ENCODE data around the gene ZZZ3. TPM values are rescaled to one million over a fixed set of nuclear protein-coding genes. Genes with fewer than 3 reads are reported as not detected.

Gene ZZZ3
- total and polyA plus RNA-seq, 2 donors (not counting 1 experiment from before 2014, with no cell fraction given), result 14.4 to 65.7 TPM

GRCh38 chr1:77670330-77670729, 12.1 kb downstream of the ZZZ3 start:
- Histone ChIP-seq H3K27me3 (replicated peaks in 1 of 4; ENCODE audit: control extremely low read depth in 1 of 4, control insufficient read depth in 3 of 4, insufficient read depth in 4 of 4, low read length in 3 of 4) (no peaks in the 10 kb centered on the region), H2AFZ (ENCODE audit: insufficient read depth, low read depth, low read length, poor library complexity, severe bottlenecking) (no peak overlapping the region), H3K4me1 (ENCODE audit: control insufficient read depth in 2 of 2, insufficient read depth in 2 of 2, low read length in 2 of 2) (no peaks in the 10 kb centered on the region), H3K4me2 (replicated peaks; ENCODE audit: low read depth, low read length, poor library complexity, severe bottlenecking) (no peak overlapping the region), H3K4me3 (ENCODE audit: control extremely low read depth in 1 of 5, extremely low read depth in 1 of 5, insufficient read depth in 1 of 5, low read depth in 2 of 5, low read length in 4 of 5) (no peak overlapping the region), H3K27ac (ENCODE audit: low read length in 2 of 2) (no peak overlapping the region), H3K36me3 (replicated peaks in 1 of 2; ENCODE audit: control extremely low read depth in 1 of 2, control insufficient read depth in 1 of 2, extremely low read depth in 1 of 2, insufficient read depth in 2 of 2, low read length in 1 of 2) (no peaks in the 10 kb centered on the region), H3K9me3 (ENCODE audit: control extremely low read depth in 1 of 3, control insufficient read depth in 2 of 3, insufficient read depth in 1 of 3, low read length in 2 of 3) (no peaks in the 10 kb centered on the region), H3K79me2 (ENCODE audit: control insufficient read depth, insufficient read depth, low read length) (peaks cover 99% of the 10 kb centered on the region), H3K9ac (ENCODE audit: low read length) (no peak overlapping the region), H4K20me1 (ENCODE audit: control insufficient read depth, insufficient read depth, low read length, poor library complexity, severe bottlenecking) (peaks cover 78% of the 10 kb centered on the region)
- Mint-ChIP-seq H3K27ac (no peak overlapping the region), H3K27me3 (no peaks in the 10 kb centered on the region), H3K4me1 (peaks cover 42% of the 10 kb centered on the region), H3K4me3 (no peak overlapping the region), H3K9me3 (ENCODE audit: insufficient read depth) (no peaks in the 10 kb centered on the region)
- ChIA-PET CTCF (no interaction called here), POLR2A (no interaction called here)
- ATAC-seq (ENCODE audit: low read depth), result no peak
- WGBS (ENCODE audit: insufficient coverage), result 98% methylated on average over 6 of the region's 7 CpGs
- no peak for TF ChIP-seq EZH2 (IDR thresholded peaks at IDR 0.05; ENCODE audit: borderline replicate concordance, insufficient read depth, low read depth, low read length, poor library complexity, severe bottlenecking)
- TF ChIP-seq CTCF (IDR thresholded peaks at IDR 0.05), result no peak
- intact Hi-C loops (cut with micrococcal nuclease), result no loop called here
- no peak for DNase-seq

- Histone ChIP-seq H3K9me3 (ENCODE audit: control extremely low read depth in 1 of 3, control insufficient read depth in 2 of 3, insufficient read depth in 1 of 3, low read length in 2 of 3) (no peaks in the 10 kb centered on the region), H3K4me1 (ENCODE audit: control insufficient read depth in 2 of 2, insufficient read depth in 2 of 2, low read length in 2 of 2) (no peaks in the 10 kb centered on the region), H3K27ac (ENCODE audit: low read length in 2 of 2) (no peak overlapping the region), H4K20me1 (ENCODE audit: control insufficient read depth, insufficient read depth, low read length, poor library complexity, severe bottlenecking) (peaks cover 82% of the 10 kb centered on the region), H3K79me2 (ENCODE audit: control insufficient read depth, insufficient read depth, low read length) (peaks cover 99% of the 10 kb centered on the region), H3K36me3 (replicated peaks in 1 of 2; ENCODE audit: control extremely low read depth in 1 of 2, control insufficient read depth in 1 of 2, extremely low read depth in 1 of 2, insufficient read depth in 2 of 2, low read length in 1 of 2) (no peaks in the 10 kb centered on the region), H3K9ac (ENCODE audit: low read length) (no peak overlapping the region), H3K27me3 (replicated peaks in 1 of 4; ENCODE audit: control extremely low read depth in 1 of 4, control insufficient read depth in 3 of 4, insufficient read depth in 4 of 4, low read length in 3 of 4) (no peaks in the 10 kb centered on the region), H3K4me2 (replicated peaks; ENCODE audit: low read depth, low read length, poor library complexity, severe bottlenecking) (no peak overlapping the region), H3K4me3 (ENCODE audit: control extremely low read depth in 1 of 5, extremely low read depth in 1 of 5, insufficient read depth in 1 of 5, low read depth in 2 of 5, low read length in 4 of 5) (no peak overlapping the region), H2AFZ (ENCODE audit: insufficient read depth, low read depth, low read length, poor library complexity, severe bottlenecking) (no peak overlapping the region)
- no peak overlapping the region for H3K4me3 Mint-ChIP-seq
- no CpG with 5 or more reads among the region's 1 CpG for WGBS (ENCODE audit: insufficient coverage)
- H3K9me3 Mint-ChIP-seq (ENCODE audit: insufficient read depth), result no peaks in the 10 kb centered on the region
- TF ChIP-seq CTCF (IDR thresholded peaks at IDR 0.05), result no peak
- TF ChIP-seq EZH2 (IDR thresholded peaks at IDR 0.05; ENCODE audit: borderline replicate concordance, insufficient read depth, low read depth, low read length, poor library complexity, severe bottlenecking), result no peak
- H3K4me1 Mint-ChIP-seq, result peaks cover 44% of the 10 kb centered on the region
- ChIA-PET CTCF (interaction anchor here (0.7 to 1.0 kb wide), 2 partner anchors 22 to 45 kb away, joined by 3 to 5 read pairs; no protein-coding TSS in a partner anchor), POLR2A (no interaction called here)
- H3K27ac Mint-ChIP-seq, result no peak overlapping the region
- H3K27me3 Mint-ChIP-seq, result no peaks in the 10 kb centered on the region
- intact Hi-C loops (cut with micrococcal nuclease), result no loop called here
- no peak for ATAC-seq (ENCODE audit: low read depth)
- no peak for DNase-seq
Measured at GRCh38 chr1:77668924-77669449, 13.5 kb downstream of the ZZZ3 start.

Data from B cell (primary cell).